Neuronal stem cell (in vitro differentiated cells): Measurements from ENCODE around the gene GAN.

Experiments
- DNase-seq: peaks from one replicate; pipeline ENCODE4 v3.0.0-alpha.2; 2013; ENCODE audit warnings: low spot score
- H2AFZ ChIP-seq: one replicate; pipeline ENCODE4 v1.6.1; 2013; ENCODE audit warnings: mild to moderate bottlenecking, low read length, inconsistent platforms
- H2AK5ac ChIP-seq: 2 replicates; pipeline ENCODE4 v1.6.1; 2013; ENCODE audit warnings: low read depth, mild to moderate bottlenecking, inconsistent platforms, low read length, moderate library complexity, mixed read lengths
- H2BK120ac ChIP-seq: 2 replicates; pipeline ENCODE4 v1.6.1; 2013; ENCODE audit warnings: low read depth, mild to moderate bottlenecking, inconsistent platforms, low read length, moderate library complexity, mixed read lengths
- H2BK12ac ChIP-seq: one replicate; pipeline ENCODE4 v1.6.1; 2013; ENCODE audit warnings: low read length, inconsistent platforms
- H2BK15ac ChIP-seq: 2 replicates; pipeline ENCODE4 v1.6.1; 2013; ENCODE audit warnings: mild to moderate bottlenecking, low read length, inconsistent platforms, mixed read lengths
- H2BK5ac ChIP-seq: one replicate; pipeline ENCODE4 v1.6.1; 2013; ENCODE audit warnings: inconsistent platforms, mild to moderate bottlenecking, low read length, moderate library complexity
- H3K14ac ChIP-seq: one replicate; pipeline ENCODE4 v1.6.1; 2013; ENCODE audit warnings: low read length, inconsistent platforms
- H3K18ac ChIP-seq: 2 replicates; pipeline ENCODE4 v1.6.1; 2013; ENCODE audit warnings: low read length, inconsistent platforms
- H3K23ac ChIP-seq: 2 replicates; pipeline ENCODE4 v1.6.1; 2013; ENCODE audit warnings: low read depth, mild to moderate bottlenecking, mixed read lengths, low read length, inconsistent platforms; ENCODE audit not compliant: poor library complexity
- H3K27ac ChIP-seq: replicated peaks from 3 replicates; pipeline ENCODE4 v1.5.1; 2013; ENCODE audit warnings: low read length, inconsistent platforms
- H3K27me3 ChIP-seq, 3 experiments: 2 replicates each; pipeline ENCODE4 v1.6.1; 2013; ENCODE audit warnings: low read length in 3 of 3, mild to moderate bottlenecking in 2 of 3, inconsistent platforms in 1 of 3, low read depth in 1 of 3, mixed read lengths in 1 of 3, moderate library complexity in 1 of 3; ENCODE audit not compliant: control insufficient read depth in 3 of 3, insufficient read depth in 3 of 3
- H3K36me3 ChIP-seq, 2 donors: replicated peaks in 1 of 2; 2 replicates each; pipeline ENCODE4 v1.6.1; 2013; ENCODE audit warnings: low read length in 2 of 2; ENCODE audit not compliant: control insufficient read depth in 2 of 2, insufficient read depth in 2 of 2
- H3K4ac ChIP-seq: 2 replicates; pipeline ENCODE4 v1.6.1; 2013; ENCODE audit warnings: inconsistent platforms, mild to moderate bottlenecking, low read length, moderate library complexity
- H3K4me1 ChIP-seq, 2 donors: 1 replicate in 1 of 2; 2 replicates in 1 of 2; pipeline ENCODE4 v1.6.1; 2013; ENCODE audit warnings: low read length in 2 of 2, low read depth in 1 of 2; ENCODE audit not compliant: control insufficient read depth in 2 of 2, insufficient read depth in 1 of 2
- H3K4me2 ChIP-seq: one replicate; pipeline ENCODE4 v1.6.1; 2013; ENCODE audit warnings: mild to moderate bottlenecking, low read length, inconsistent platforms; ENCODE audit not compliant: insufficient read depth, poor library complexity, severe bottlenecking
- H3K4me3 ChIP-seq, 2 donors: 2 replicates each; pipeline ENCODE4 v1.5.1; 2013; ENCODE audit warnings: low read length in 2 of 2, mild to moderate bottlenecking in 2 of 2, inconsistent platforms in 1 of 2, moderate library complexity in 1 of 2
- H3K79me1 ChIP-seq: one replicate; pipeline ENCODE4 v1.6.1; 2013; ENCODE audit warnings: low read depth, mild to moderate bottlenecking, inconsistent platforms, low read length, moderate library complexity
- H3K9ac ChIP-seq: one replicate; pipeline ENCODE4 v1.6.1; 2013; ENCODE audit warnings: mild to moderate bottlenecking, low read depth, low read length, inconsistent platforms; ENCODE audit not compliant: poor library complexity
- H3K9me3 ChIP-seq, 2 donors: replicated peaks in 1 of 2; 2 replicates each; pipeline versions ENCODE3 to v1.6.1; 2013; ENCODE audit warnings: low read length in 2 of 2, mild to moderate bottlenecking in 2 of 2, inconsistent platforms in 1 of 2, low read depth in 1 of 2, mixed read lengths in 1 of 2, moderate library complexity in 1 of 2; ENCODE audit not compliant: control insufficient read depth in 2 of 2, insufficient read depth in 1 of 2
- H4K8ac ChIP-seq: one replicate; pipeline ENCODE4 v1.6.1; 2013; ENCODE audit warnings: low read depth, mild to moderate bottlenecking, inconsistent platforms, low read length, moderate library complexity
- H4K91ac ChIP-seq: one replicate; pipeline ENCODE4 v1.6.1; 2013; ENCODE audit warnings: low read length, low read depth, mild to moderate bottlenecking, inconsistent platforms; ENCODE audit not compliant: poor library complexity
- WGBS, 2 donors: extraction: QIAGEN DNeasy Blood & Tissue Kit; methylation state at CpG; one replicate each; pipeline ENCODE4 v1.1.7; 2013; ENCODE audit warnings: missing lambda C conversion rate in 2 of 2, mixed read lengths in 1 of 2; ENCODE audit not compliant: insufficient read length in 2 of 2, insufficient replicate concordance in 1 of 2; ENCODE audit errors: extremely low coverage in 2 of 2; 5-methylcytosine and 5-hydroxymethylcytosine counted together

Gene GAN

DNA sequence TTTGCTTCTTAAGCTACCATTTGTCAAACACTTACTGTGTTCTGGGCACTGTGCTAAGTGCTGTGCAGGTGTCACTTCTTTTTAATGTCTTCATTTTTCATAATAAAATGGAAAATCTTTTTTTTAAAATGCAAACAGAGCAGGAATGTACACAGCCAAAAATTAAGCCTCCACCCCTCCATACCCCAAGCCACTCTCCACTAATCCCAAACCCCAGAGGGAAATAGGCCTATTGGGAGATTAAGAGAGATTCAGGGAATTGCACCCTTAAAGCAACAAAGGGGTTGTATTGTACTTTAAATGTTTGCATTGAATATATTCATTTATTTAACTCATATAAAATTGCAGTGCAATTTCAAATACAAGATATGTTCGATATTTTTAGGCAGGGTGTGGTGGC, 28.6 kb upstream of the GAN start:
- Histone ChIP-seq H3K18ac (no peak overlapping the region), H3K4me3 (no peak overlapping the region), H4K91ac (no peak overlapping the region), H3K4me2 (no peak overlapping the region), H2BK12ac (no peak overlapping the region), H3K27me3 (no peaks in the 10 kb centered on the region), H3K27ac (no peak overlapping the region), H3K79me1 (no peaks in the 10 kb centered on the region), H3K4me1 (no peaks in the 10 kb centered on the region), H2BK120ac (no peak overlapping the region), H3K14ac (no peak overlapping the region), H3K23ac (no peak overlapping the region), H2BK5ac (no peak overlapping the region), H3K9ac (no peak overlapping the region), H2AK5ac (no peak overlapping the region), H3K9me3 (no peaks in the 10 kb centered on the region), H2BK15ac (no peak overlapping the region), H4K8ac (no peak overlapping the region), H3K4ac (no peak overlapping the region), H3K36me3 (no peaks in the 10 kb centered on the region), H2AFZ (no peak overlapping the region)
- DNase-seq: no peak
- WGBS, 2 donors: no CpG with 5 or more reads among the region's 1 CpG

DNA sequence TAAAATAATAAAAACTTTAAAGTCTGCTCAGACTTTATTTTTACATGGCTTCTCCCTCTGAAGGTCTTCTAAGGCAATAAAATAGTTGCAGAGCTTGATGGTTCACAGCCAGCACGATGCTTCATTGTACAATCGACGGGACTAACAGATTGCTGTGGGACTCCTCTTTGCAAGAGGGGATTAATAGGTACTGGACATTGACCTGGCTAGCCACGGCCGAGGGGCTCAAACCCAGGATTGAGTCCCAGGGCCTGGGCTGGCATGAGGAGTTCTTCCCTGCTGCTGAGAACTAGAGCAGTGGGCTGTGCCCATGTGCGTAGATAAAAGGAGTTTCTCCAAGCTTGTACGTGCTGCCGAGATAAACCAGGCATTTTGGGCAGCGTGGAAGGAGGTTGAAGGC, 23.6 kb upstream of the GAN start:
- no peaks in the 10 kb centered on the region for H3K27me3 ChIP-seq
- H3K4me3 ChIP-seq: no peak overlapping the region
- H3K36me3 ChIP-seq: no peaks in the 10 kb centered on the region
- WGBS, 2 donors: no CpG with 5 or more reads among the region's 9 CpGs
- no peak overlapping the region for H3K4ac ChIP-seq
- H3K4me1 ChIP-seq: no peaks in the 10 kb centered on the region
- no peak overlapping the region for H3K18ac ChIP-seq
- no peak for DNase-seq
- no peak overlapping the region for H2AK5ac ChIP-seq
- H2BK15ac ChIP-seq: no peak overlapping the region
- no peak overlapping the region for H2BK5ac ChIP-seq
- H3K27ac ChIP-seq: no peak overlapping the region
- H3K9me3 ChIP-seq: no peaks in the 10 kb centered on the region
- no peak overlapping the region for H2AFZ ChIP-seq
- no peak overlapping the region for H3K4me2 ChIP-seq
- no peak overlapping the region for H4K91ac ChIP-seq
- H3K9ac ChIP-seq: no peak overlapping the region
- no peak overlapping the region for H3K14ac ChIP-seq
- H3K23ac ChIP-seq: no peak overlapping the region
- H4K8ac ChIP-seq: no peak overlapping the region
- H2BK12ac ChIP-seq: no peak overlapping the region
- no peak overlapping the region for H2BK120ac ChIP-seq
- no peaks in the 10 kb centered on the region for H3K79me1 ChIP-seq

DNA sequence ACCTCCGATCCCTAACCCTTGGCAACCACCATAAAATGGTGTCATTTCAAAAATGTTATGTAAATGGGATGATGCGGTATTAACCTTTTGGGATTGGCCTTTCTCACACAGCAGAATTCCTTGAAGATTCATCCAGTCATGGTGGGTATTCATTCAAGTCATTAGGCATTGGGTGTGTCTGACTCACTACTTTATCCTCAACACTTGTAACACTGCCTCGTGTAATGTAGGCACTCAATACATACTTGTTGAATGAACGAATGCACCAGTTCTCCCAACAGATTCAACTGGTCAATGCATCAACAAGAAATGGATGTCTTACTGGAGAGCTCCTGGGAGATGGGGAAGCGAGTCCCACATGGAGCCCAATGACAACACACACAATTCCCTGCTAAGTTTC, 21.8 kb upstream of the GAN start:
- no peak for DNase-seq
- Histone ChIP-seq H4K8ac (no peak overlapping the region), H3K27me3 (no peaks in the 10 kb centered on the region), H3K4me1 (no peaks in the 10 kb centered on the region), H3K9me3 (no peaks in the 10 kb centered on the region), H3K36me3 (no peaks in the 10 kb centered on the region), H3K4me3 (no peak overlapping the region), H3K18ac (no peak overlapping the region), H2AK5ac (no peak overlapping the region), H3K4ac (no peak overlapping the region), H2BK12ac (no peak overlapping the region), H2BK5ac (no peak overlapping the region), H3K4me2 (no peak overlapping the region), H2AFZ (no peak overlapping the region), H3K27ac (no peak overlapping the region), H3K14ac (no peak overlapping the region), H3K79me1 (no peaks in the 10 kb centered on the region), H3K23ac (no peak overlapping the region), H2BK120ac (no peak overlapping the region), H2BK15ac (no peak overlapping the region), H3K9ac (peak overlapping the region; percentile 45), H4K91ac (no peak overlapping the region)
- no CpG with 5 or more reads among the region's 5 CpGs for WGBS, 2 donors

DNA sequence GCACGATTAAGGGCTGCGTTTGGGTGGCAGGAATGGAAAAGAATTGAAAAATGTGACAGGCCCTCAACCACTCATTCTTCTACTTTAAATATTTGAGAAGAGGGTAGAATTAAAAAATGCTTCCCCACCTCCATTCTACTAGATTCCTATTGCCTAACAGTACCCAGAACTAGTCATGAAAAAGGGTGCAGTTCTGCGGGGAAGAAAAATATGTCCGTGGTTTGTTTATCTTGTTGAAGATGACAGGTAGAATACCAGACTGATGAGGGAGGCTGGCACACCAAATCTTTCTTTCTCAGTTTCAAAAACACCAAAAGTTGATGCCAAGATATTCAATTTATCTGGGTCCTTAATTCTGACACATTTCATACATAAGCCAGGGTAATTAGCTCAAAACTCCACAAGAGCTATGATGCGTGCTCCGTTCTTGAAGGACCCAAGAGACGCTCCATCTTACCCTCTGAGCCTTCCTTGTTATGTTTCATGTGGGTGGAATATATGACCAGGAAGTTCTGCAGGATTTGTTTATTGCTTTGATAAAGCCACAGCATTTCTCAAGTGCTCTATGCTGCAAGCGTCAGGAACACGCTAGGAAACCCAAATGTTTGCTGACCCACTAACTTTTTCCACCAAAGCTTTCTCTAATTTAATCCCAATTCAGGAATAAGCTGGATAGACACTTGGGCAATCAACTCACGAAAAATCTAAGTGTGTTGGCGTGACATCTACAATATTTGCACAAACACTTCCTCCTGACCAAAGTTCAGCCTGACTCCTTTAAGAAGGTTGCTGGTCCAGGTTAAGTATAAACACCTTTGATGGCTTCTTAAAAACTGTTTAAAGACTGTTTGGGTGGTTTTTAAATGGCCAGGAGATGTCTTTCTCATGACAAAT, 20.6 kb upstream of the GAN start:
- Histone ChIP-seq H3K9ac (no peak overlapping the region), H3K27ac (no peak overlapping the region), H2AK5ac (no peak overlapping the region), H2AFZ (no peak overlapping the region), H2BK15ac (no peak overlapping the region), H2BK5ac (no peak overlapping the region), H3K9me3 (peaks cover 0 to 2% of the 10 kb centered on the region in 2 donors), H2BK120ac (no peak overlapping the region), H3K4me1 (no peaks in the 10 kb centered on the region), H3K79me1 (no peaks in the 10 kb centered on the region), H3K18ac (no peak overlapping the region), H3K23ac (no peak overlapping the region), H3K27me3 (no peaks in the 10 kb centered on the region), H4K91ac (no peak overlapping the region), H3K4me3 (no peak overlapping the region), H3K4ac (no peak overlapping the region), H4K8ac (no peak overlapping the region), H3K36me3 (no peaks in the 10 kb centered on the region), H3K4me2 (no peak overlapping the region), H3K14ac (no peak overlapping the region), H2BK12ac (no peak overlapping the region)
- no CpG with 5 or more reads among the region's 11 CpGs for WGBS, 2 donors
- DNase-seq: no peak
